PC-9 (cell line): ENCODE measurements around the gene GPR143. TPM values are rescaled to one million over a fixed set of nuclear protein-coding genes. Genes with fewer than 3 reads are reported as not detected.

Experiments used
- BruUV-seq: library from RNA; stranded (reverse); fragments of 400-500 nt; replicated peaks from 2 replicates; lab custom pipeline; 2021; lab: Mats Ljungman, UMichigan
- CTCF ChIA-PET: fragments of 300-600 bp; sonication (Branson Sonifier 250); formaldehyde crosslinking; loops from one replicate; lab custom pipeline; 2022; ENCODE audit warnings: antibody characterized with exemption; lab: Charles Lee
- POLR2A ChIA-PET: fragments of 300-600 bp; sonication (Branson Sonifier 250); formaldehyde crosslinking; loops from one replicate; lab custom pipeline; 2022; ENCODE audit warnings: antibody characterized with exemption; ENCODE audit not compliant: unreplicated experiment; lab: Charles Lee
- DNase-seq, 2 experiments: peaks; one replicate each; pipeline versions ENCODE4 v3.0.0 to v3.0.0-alpha.2; 2015 to 2022; ENCODE audit warnings: mixed read lengths in 1 of 2
- H2AFZ ChIP-seq: fragments of 200-600 bp; sonication (generic); 2 replicates; pipeline ENCODE4 v1.8.1; 2017; ENCODE audit warnings: antibody characterized with exemption
- H3F3A ChIP-seq: fragments of 200-600 bp; sonication (generic); 2 replicates; pipeline ENCODE4 v1.8.1; 2017; ENCODE audit warnings: antibody characterized with exemption, mild to moderate bottlenecking, low read depth; ENCODE audit not compliant: insufficient read depth
- H3K27ac ChIP-seq: fragments of 200-600 bp; sonication (generic); 2 replicates; pipeline ENCODE4 v1.6.1; 2016; ENCODE audit warnings: mixed run types
- H3K27me3 ChIP-seq: fragments of 200-600 bp; sonication (generic); 2 replicates; pipeline ENCODE4 v1.6.1; 2016; ENCODE audit warnings: low read depth, mixed run types; ENCODE audit not compliant: insufficient read depth
- H3K36me3 ChIP-seq: fragments of 200-600 bp; sonication (generic); 2 replicates; pipeline ENCODE4 v1.6.1; 2016; ENCODE audit warnings: low read depth, mixed run types
- H3K4me1 ChIP-seq: fragments of 200-600 bp; sonication (generic); replicated peaks from 2 replicates; pipeline ENCODE4 v1.6.1; 2016; ENCODE audit warnings: mixed run types; ENCODE audit not compliant: insufficient read depth
- H3K4me2 ChIP-seq: fragments of 200-600 bp; sonication (generic); 2 replicates; pipeline ENCODE4 v1.6.1; 2017; ENCODE audit warnings: mixed run types
- H3K4me3 ChIP-seq: fragments of 200-600 bp; sonication (generic); 2 replicates; pipeline ENCODE4 v1.6.1; 2016; ENCODE audit warnings: mixed run types
- H3K79me2 ChIP-seq: fragments of 200-600 bp; sonication (generic); 2 replicates; pipeline ENCODE4 v1.6.1; 2017; ENCODE audit warnings: low read depth, mixed run types
- H3K9me2 ChIP-seq: fragments of 200-600 bp; sonication (generic); 2 replicates; pipeline ENCODE4 v1.8.1; 2017; ENCODE audit warnings: mild to moderate bottlenecking; ENCODE audit not compliant: insufficient read depth
- H3K9me3 ChIP-seq: fragments of 200-600 bp; sonication (generic); 2 replicates; pipeline ENCODE4 v1.8.1; 2016; ENCODE audit warnings: low read depth; ENCODE audit not compliant: insufficient read depth
- H4K20me1 ChIP-seq: fragments of 200-600 bp; sonication (generic); 2 replicates; pipeline ENCODE4 v1.8.1; 2017; ENCODE audit not compliant: insufficient read depth
- EZH2 ChIP-seq: fragments of 200-600 bp; sonication (generic); IDR thresholded peaks from 2 replicates; pipeline ENCODE4 v1.8.0; 2017; ENCODE audit warnings: antibody characterized with exemption, low read depth
- intact Hi-C: fragments of 100-400 bp; cut with micrococcal nuclease; formaldehyde crosslinking; loops from one replicate; pipeline ENCODE4 v1.10.0; 2022; ENCODE audit not compliant: unreplicated experiment
- total RNA-seq: library from RNA; stranded (reverse); gene quantifications from 2 replicates; pipeline ENCODE4 v1.2.3, GENCODE V29; 2021
- TF ChIP-seq, protein P1 (sequence below): fragments of 200-600 bp; sonication (generic); conservative IDR thresholded peaks from 2 replicates; pipeline ENCODE4 v1.6.1; 2017; ENCODE audit warnings: mixed run types, antibody characterized with exemption, mild to moderate bottlenecking, moderate library complexity

The GPR143 gene
- total RNA-seq, 1 experiment from 2014 or later = not detected

DNA sequence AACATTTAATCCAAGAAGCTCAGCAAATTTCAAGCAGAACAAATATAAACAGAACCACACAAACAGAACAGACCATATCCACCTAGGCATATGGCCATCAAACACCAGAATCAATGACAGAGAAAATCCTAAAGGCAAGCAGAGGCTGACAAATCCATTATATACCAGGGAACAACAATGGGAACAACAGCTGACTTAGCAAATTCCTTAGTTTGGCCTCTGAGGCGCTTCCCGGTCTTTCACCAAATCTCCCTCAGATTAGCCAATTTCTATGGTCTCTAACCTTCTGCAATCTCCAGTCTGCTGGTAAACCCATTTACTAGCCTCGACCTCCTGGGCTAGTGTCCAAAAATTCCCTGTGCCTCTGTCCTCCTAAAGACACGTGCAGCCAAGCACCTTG, 59.2 kb downstream of the GPR143 start:
- intact Hi-C loops = loop anchor here (5.0 to 10.0 kb wide), 3 partner anchors 244 to 962 kb away; no protein-coding TSS in a partner anchor
- no peak overlapping the region for H3K4me2 ChIP-seq
- no peaks in the 10 kb centered on the region for H3K79me2 ChIP-seq
- peaks cover 9% of the 10 kb centered on the region; the same call in 1 of the 2 replicates for H3K36me3 ChIP-seq
- ChIA-PET POLR2A (no interaction called here), CTCF (no interaction called here)
- no peaks in the 10 kb centered on the region for H4K20me1 ChIP-seq
- no peak for DNase-seq
- H3K4me1 ChIP-seq = peaks cover 13% of the 10 kb centered on the region
- no peaks in the 10 kb centered on the region for H3K27me3 ChIP-seq
- H2AFZ ChIP-seq = no peak overlapping the region
- H3K9me2 ChIP-seq = no peaks in the 10 kb centered on the region
- H3K4me3 ChIP-seq = no peak overlapping the region
- no peaks in the 10 kb centered on the region for H3K9me3 ChIP-seq
- H3F3A ChIP-seq = no peaks in the 10 kb centered on the region
- BruUV-seq = no TSS peak
- TF ChIP-seq, protein P1, sequence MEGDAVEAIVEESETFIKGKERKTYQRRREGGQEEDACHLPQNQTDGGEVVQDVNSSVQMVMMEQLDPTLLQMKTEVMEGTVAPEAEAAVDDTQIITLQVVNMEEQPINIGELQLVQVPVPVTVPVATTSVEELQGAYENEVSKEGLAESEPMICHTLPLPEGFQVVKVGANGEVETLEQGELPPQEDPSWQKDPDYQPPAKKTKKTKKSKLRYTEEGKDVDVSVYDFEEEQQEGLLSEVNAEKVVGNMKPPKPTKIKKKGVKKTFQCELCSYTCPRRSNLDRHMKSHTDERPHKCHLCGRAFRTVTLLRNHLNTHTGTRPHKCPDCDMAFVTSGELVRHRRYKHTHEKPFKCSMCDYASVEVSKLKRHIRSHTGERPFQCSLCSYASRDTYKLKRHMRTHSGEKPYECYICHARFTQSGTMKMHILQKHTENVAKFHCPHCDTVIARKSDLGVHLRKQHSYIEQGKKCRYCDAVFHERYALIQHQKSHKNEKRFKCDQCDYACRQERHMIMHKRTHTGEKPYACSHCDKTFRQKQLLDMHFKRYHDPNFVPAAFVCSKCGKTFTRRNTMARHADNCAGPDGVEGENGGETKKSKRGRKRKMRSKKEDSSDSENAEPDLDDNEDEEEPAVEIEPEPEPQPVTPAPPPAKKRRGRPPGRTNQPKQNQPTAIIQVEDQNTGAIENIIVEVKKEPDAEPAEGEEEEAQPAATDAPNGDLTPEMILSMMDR = no peak
- no peak for TF ChIP-seq EZH2
- H3K27ac ChIP-seq = no peak overlapping the region

DNA sequence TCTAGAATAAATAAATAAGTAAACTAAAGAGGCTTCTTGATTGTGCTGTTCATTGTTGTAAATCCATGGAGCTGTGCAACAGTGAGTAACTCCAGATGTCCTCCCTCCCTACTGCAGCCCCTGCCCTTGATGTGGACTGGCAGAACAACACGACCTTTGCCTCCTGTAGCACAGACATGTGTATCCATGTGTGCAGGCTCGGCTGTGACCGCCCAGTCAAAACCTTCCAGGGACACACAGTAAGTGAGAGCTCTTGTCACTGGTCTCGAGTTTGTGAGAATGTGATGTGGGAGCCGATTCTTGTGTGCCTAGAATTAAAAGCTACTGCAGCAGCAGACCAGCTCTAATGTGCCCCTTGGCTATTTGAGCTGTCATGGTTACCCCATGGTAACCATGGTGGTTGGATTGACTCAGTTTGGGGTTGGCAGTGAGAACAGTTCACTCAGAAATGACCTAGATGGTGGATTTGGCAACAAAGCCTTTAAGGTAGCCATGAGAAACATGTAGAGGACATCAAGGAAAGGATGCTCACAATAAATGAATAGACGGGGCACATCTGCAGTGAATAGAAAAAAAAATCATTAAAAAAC, 60.7 kb downstream of the GPR143 start:
- TF ChIP-seq EZH2 = no peak
- TF ChIP-seq, protein P1 = no peak
- no peak overlapping the region for H3K4me2 ChIP-seq
- ChIA-PET CTCF (interaction anchor here (0.6 kb wide), 1 partner anchor 128 kb away, joined by 3 read pairs; no protein-coding TSS in a partner anchor), POLR2A (no interaction called here)
- no peak overlapping the region for H3K27ac ChIP-seq
- H3F3A ChIP-seq = no peaks in the 10 kb centered on the region
- no peak overlapping the region for H3K4me3 ChIP-seq
- H3K79me2 ChIP-seq = no peaks in the 10 kb centered on the region
- no peak for DNase-seq
- peaks cover 13% of the 10 kb centered on the region for H3K4me1 ChIP-seq
- intact Hi-C loops = loop anchor here (5.0 to 10.0 kb wide), 3 partner anchors 243 to 960 kb away; no protein-coding TSS in a partner anchor
- no TSS peak for BruUV-seq
- H3K9me3 ChIP-seq = no peaks in the 10 kb centered on the region
- no peaks in the 10 kb centered on the region for H3K27me3 ChIP-seq
- no peaks in the 10 kb centered on the region for H3K9me2 ChIP-seq
- H2AFZ ChIP-seq = no peak overlapping the region
- H4K20me1 ChIP-seq = no peaks in the 10 kb centered on the region
- peaks cover 4% of the 10 kb centered on the region; the same call in 1 of the 2 replicates for H3K36me3 ChIP-seq

DNA sequence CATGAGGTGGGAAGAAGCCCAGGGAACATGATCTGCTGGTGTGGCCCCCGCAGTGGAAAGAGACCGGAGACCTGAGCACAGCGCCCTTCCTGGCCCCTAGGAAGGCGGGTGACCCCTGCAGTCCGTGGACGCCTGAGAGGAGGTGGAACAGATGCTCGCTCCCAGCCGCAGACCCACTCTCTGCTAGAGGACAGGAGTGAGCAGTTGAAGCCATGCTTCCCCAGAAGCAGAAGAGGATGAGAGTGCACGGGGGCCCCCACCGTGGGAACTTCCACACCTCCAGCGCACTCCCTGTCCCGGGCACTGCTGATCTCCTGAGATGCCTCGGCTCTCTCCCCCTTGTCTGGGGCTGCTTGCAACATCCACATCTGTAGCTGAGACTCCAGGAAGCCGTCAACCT, 62.2 kb downstream of the GPR143 start:
- Histone ChIP-seq H3K27me3 (no peaks in the 10 kb centered on the region), H3F3A (no peaks in the 10 kb centered on the region), H3K79me2 (no peaks in the 10 kb centered on the region), H3K36me3 (no peaks in the 10 kb centered on the region), H3K27ac (no peak overlapping the region), H3K4me3 (no peak overlapping the region), H3K4me1 (peaks cover 3% of the 10 kb centered on the region), H3K9me3 (no peaks in the 10 kb centered on the region), H4K20me1 (no peaks in the 10 kb centered on the region), H2AFZ (no peak overlapping the region), H3K9me2 (no peaks in the 10 kb centered on the region), H3K4me2 (no peak overlapping the region)
- ChIA-PET CTCF (no interaction called here), POLR2A (no interaction called here)
- TF ChIP-seq EZH2 = no peak
- TF ChIP-seq, protein P1 = no peak
- BruUV-seq = no TSS peak
- DNase-seq = no peak
- intact Hi-C loops = loop anchor here (10.0 kb wide), 1 partner anchor 959 kb away; no protein-coding TSS in a partner anchor
